ENCODE data around the gene TTLL12.
A peak's percentile ranks its signal among the peaks of the same experiment; 100 is the strongest.

TTLL12 gene

GRCh38 chr22:43199541-43199940, 12.6 kb upstream of the TTLL12 start:
- DNase-seq (ENCODE audit: low spot score) = no peak

GRCh38 chr22:43198936-43199335, 12.0 kb upstream of the TTLL12 start:
- DNase-seq (ENCODE audit: low spot score) = no peak

GRCh38 chr22:43198126-43198525, 11.2 kb upstream of the TTLL12 start:
- DNase-seq (ENCODE audit: low spot score) = no peak

GRCh38 chr22:43197271-43197941, 10.5 kb upstream of the TTLL12 start:
- DNase-seq (ENCODE audit: low spot score) = no peak

GRCh38 chr22:43191831-43192230, 4.9 kb upstream of the TTLL12 start:
- DNase-seq (ENCODE audit: low spot score) = no peak

GRCh38 chr22:43188829-43189545, 2.1 kb upstream of the TTLL12 start:
- DNase-seq (ENCODE audit: low spot score) = no peak

GRCh38 chr22:43187171-43188099, 501 bp upstream of the TTLL12 start:
- peak; percentile 98 for DNase-seq (ENCODE audit: low spot score)

GRCh38 chr22:43185860-43186261, 1.1 kb downstream of the TTLL12 start:
- DNase-seq (ENCODE audit: low spot score) = no peak

- no peak for DNase-seq (ENCODE audit: low spot score)
These were observed 3.2 kb downstream of the TTLL12 start for GRCh38 chr22:43183496-43184277.

GRCh38 chr22:43182726-43183125, 4.2 kb downstream of the TTLL12 start:
- DNase-seq (ENCODE audit: low spot score) = no peak

- DNase-seq (ENCODE audit: low spot score) = no peak
These were observed 4.8 kb downstream of the TTLL12 start for GRCh38 chr22:43182118-43182517.

GRCh38 chr22:43181321-43182076, 5.4 kb downstream of the TTLL12 start:
- no peak for DNase-seq (ENCODE audit: low spot score)

GRCh38 chr22:43180670-43181069, 6.3 kb downstream of the TTLL12 start:
- no peak for DNase-seq (ENCODE audit: low spot score)

- DNase-seq (ENCODE audit: low spot score) = no peak
These were observed 7.1 kb downstream of the TTLL12 start for GRCh38 chr22:43179911-43180195.

- DNase-seq (ENCODE audit: low spot score) = no peak
These were observed 7.6 kb downstream of the TTLL12 start for GRCh38 chr22:43179146-43179910.

- no peak for DNase-seq (ENCODE audit: low spot score)
These were observed 9.5 kb downstream of the TTLL12 start for GRCh38 chr22:43177479-43177878.

GRCh38 chr22:43176090-43176489, 10.8 kb downstream of the TTLL12 start:
- DNase-seq (ENCODE audit: low spot score) = no peak

- no peak for DNase-seq (ENCODE audit: low spot score)
These were observed 11.9 kb downstream of the TTLL12 start for GRCh38 chr22:43174941-43175531.

- no peak for DNase-seq (ENCODE audit: low spot score)
These were observed 12.8 kb downstream of the TTLL12 start for GRCh38 chr22:43173976-43174720.
